ENCODE data around the gene TFF1.

- TF ChIP-seq CTCF (conservative IDR thresholded peaks at IDR 0.05; ENCODE audit: low read depth, low read length) (no peak), EZH2phosphoT487 (IDR thresholded peaks at IDR 0.05; ENCODE audit: borderline replicate concordance, low read length) (no peak)
Observed at GRCh38 chr21:42344631-42345030, 21.7 kb downstream of the TFF1 start.

Measured in PC-3 (cell line).